ENCODE measurements around the gene FAM3C. TPM values are rescaled to one million over a fixed set of nuclear protein-coding genes. Genes with fewer than 3 reads are reported as not detected.
A peak's percentile ranks its signal among the peaks of the same experiment; 100 is the strongest.

FAM3C gene
- total and polyA plus RNA-seq, 10 of the 15 experiments (the other 5 are each of a cell fraction or from before 2014, with no cell fraction given): 11.0 to 110 (median 27.8) TPM

- Histone ChIP-seq H2AFZ (ENCODE audit: control insufficient read depth, low read depth, low read length) (peak overlapping the region; percentile 66), H3K4me3 (no peak overlapping the region), H3K4me2 (ENCODE audit: control insufficient read depth, insufficient read depth) (peak overlapping the region; percentile 70), H3K4me1 (ENCODE audit: control insufficient read depth, insufficient read depth, low read length) (peaks cover 12% of the 10 kb centered on the region), H3K9ac (ENCODE audit: control insufficient read depth, insufficient read depth, low read length) (no peak overlapping the region), H3K36me3 (ENCODE audit: control insufficient read depth in 2 of 2, insufficient read depth in 2 of 2, low read length in 1 of 2) (no peaks in the 10 kb centered on the region), H3K27me3 (replicated peaks in 1 of 2; ENCODE audit: control insufficient read depth in 2 of 2, insufficient read depth in 2 of 2, low read length in 1 of 2) (no peaks in the 10 kb centered on the region), H4K20me1 (ENCODE audit: control insufficient read depth, insufficient read depth) (no peaks in the 10 kb centered on the region), H3K9me3 (replicated peaks; ENCODE audit: control insufficient read depth, insufficient read depth, low read length) (no peaks in the 10 kb centered on the region; the same call in 1 of the 3 replicates), H3K79me2 (ENCODE audit: control insufficient read depth, insufficient read depth, low read length) (no peaks in the 10 kb centered on the region), H3K27ac (ENCODE audit: control insufficient read depth, insufficient read depth) (no peak overlapping the region)
- peak; percentile 91 for ATAC-seq
- POLR2A ChIA-PET: interaction anchor here (0.5 to 1.4 kb wide), 2 partner anchors 12 to 34 kb away, joined by 3 read pairs; no protein-coding TSS in a partner anchor
- peak; percentile 50 for DNase-seq (ENCODE audit: low read depth, low spot score)
- intact Hi-C loops (cut with micrococcal nuclease; ENCODE audit: unreplicated experiment) (no loop called here), in situ Hi-C loops (cut with MboI) (no loop called here)
- peak; percentile 52 for FAIRE-seq
- CTCF ChIA-PET: interaction anchor here (0.6 to 2.4 kb wide), 8 partner anchors 10 to 137 kb away, joined by 3 to 10 read pairs (median 4); no protein-coding TSS in a partner anchor
- SMC1A ChIA-PET (ENCODE audit: uncharacterized antibody, unreplicated experiment): interaction anchor here (0.6 to 3.2 kb wide), 20 partner anchors 9 to 488 kb away, joined by 3 to 14 read pairs (median 4); no protein-coding TSS in a partner anchor
- BruUV-seq (replicated peaks): no TSS peak
- RAD21 ChIA-PET (ENCODE audit: unreplicated experiment): interaction anchor here (0.7 to 3.0 kb wide), 5 partner anchors 9 to 217 kb away, joined by 3 to 17 read pairs (median 3); no protein-coding TSS in a partner anchor
- 47% methylated on average over 9 of the region's 9 CpGs for WGBS (ENCODE audit: insufficient coverage, insufficient replicate concordance, low lambda C conversion rate, missing lambda C conversion rate)
- no peak for TF ChIP-seq SRF (IDR thresholded peaks at IDR 0.05; ENCODE audit: low read depth in 2 of 2, low read length in 2 of 2)
- TF ChIP-seq ZNF207 (IDR thresholded peaks at IDR 0.05; ENCODE audit: borderline replicate concordance): no peak
- peak; percentile 73 for TF ChIP-seq IKZF1 (conservative IDR thresholded peaks at IDR 0.05)
- TF ChIP-seq ZNF217 (IDR thresholded peaks at IDR 0.05): no peak
- TF ChIP-seq RUNX3 (IDR thresholded peaks at IDR 0.05; ENCODE audit: low read length): peak; percentile 15; the same call in 1 of the 2 replicates
- TF ChIP-seq TCF12 (IDR thresholded peaks at IDR 0.05; ENCODE audit: low read depth, low read length): 0 out of 2 replicates have a peak, but pooled peaks have one; percentile 13
- TF ChIP-seq ZBTB4 (CRISPR knock-in tag; IDR thresholded peaks at IDR 0.05): no peak
- no peak for TF ChIP-seq ZZZ3 (IDR thresholded peaks at IDR 0.05; ENCODE audit: control insufficient read depth, insufficient read length, low read depth)
- TF ChIP-seq JUND (IDR thresholded peaks at IDR 0.05; ENCODE audit: low read depth, low read length): no peak
- 0 out of 2 replicates have a peak, but pooled peaks have one; percentile 29 for TF ChIP-seq IRF4 (IDR thresholded peaks at IDR 0.05; ENCODE audit: low read depth, low read length)
- no peak for TF ChIP-seq TBL1XR1 (IDR thresholded peaks at IDR 0.05; ENCODE audit: low read depth, low read length)
- TF ChIP-seq JUNB (IDR thresholded peaks at IDR 0.05): no peak
- TF ChIP-seq BACH1 (IDR thresholded peaks at IDR 0.05; ENCODE audit: borderline replicate concordance): peak; percentile 21; the same call in 1 of the 2 replicates
- TF ChIP-seq MAX (IDR thresholded peaks at IDR 0.05; ENCODE audit: low read depth, low read length): no peak; the same call in 1 of the 2 replicates
- no peak for TF ChIP-seq CHD1 (IDR thresholded peaks at IDR 0.05; ENCODE audit: low read depth, low read length)
- TF ChIP-seq SUPT20H (IDR thresholded peaks at IDR 0.05; ENCODE audit: borderline replicate concordance, control insufficient read depth, low read depth, low read length): no peak
- TF ChIP-seq NR2F1 (conservative IDR thresholded peaks at IDR 0.05): peak; percentile 76
- TF ChIP-seq LARP7 (IDR thresholded peaks at IDR 0.05): no peak
- no peak for TF ChIP-seq KLF5 (IDR thresholded peaks at IDR 0.05; ENCODE audit: partially characterized antibody)
- peak; percentile 56; the same call in 1 of the 2 replicates for TF ChIP-seq RAD51 (IDR thresholded peaks at IDR 0.05)
Measured at GRCh38 chr7:121313793-121314676, 82.1 kb downstream of the FAM3C start.

Data from GM12878 (cell line).